Activated naive CD4-positive, alpha-beta T cell treated with anti-CD3 and anti-CD28 coated beads, Interleukin-2, amount 50 U/mL, for 16 hours (primary cell): ENCODE results near the gene MSI2.
"Not testable (repeated sequence)": the region's sequence is repeated elsewhere in the genome, so short reads cannot be mapped to it uniquely, and the experiment has no call there.

Source experiments
- DNase-seq: peaks from one replicate; pipeline ENCODE4 v3.0.0-alpha.2; 2020

The MSI2 gene

GRCh38 chr17:57294101-57294500, 37.8 kb downstream of the MSI2 start:
- DNase-seq, result no peak

GRCh38 chr17:57294629-57295501, 38.5 kb downstream of the MSI2 start:
- peak; percentile 49 for DNase-seq

- DNase-seq, result no peak
These were observed 39.3 kb downstream of the MSI2 start for GRCh38 chr17:57295526-57296023.

GRCh38 chr17:57296231-57296630, 39.9 kb downstream of the MSI2 start:
- DNase-seq, result no peak

- no peak for DNase-seq
These were observed 42.9 kb downstream of the MSI2 start for GRCh38 chr17:57299176-57299575.

GRCh38 chr17:57300592-57300991, 44.3 kb downstream of the MSI2 start:
- DNase-seq, result not testable (repeated sequence)

- DNase-seq, result no peak
These were observed 46.6 kb downstream of the MSI2 start for GRCh38 chr17:57302690-57303465.

GRCh38 chr17:57305144-57305728, 48.9 kb downstream of the MSI2 start:
- DNase-seq, result no peak

GRCh38 chr17:57305908-57306504, 49.7 kb downstream of the MSI2 start:
- DNase-seq, result no peak

- DNase-seq, result no peak
These were observed 52.3 kb downstream of the MSI2 start for GRCh38 chr17:57308543-57309186.

GRCh38 chr17:57309479-57309878, 53.2 kb downstream of the MSI2 start:
- DNase-seq, result no peak

GRCh38 chr17:57311281-57312216, 55.2 kb downstream of the MSI2 start:
- no peak for DNase-seq

- no peak for DNase-seq
These were observed 55.9 kb downstream of the MSI2 start for GRCh38 chr17:57312242-57312641.

GRCh38 chr17:57313097-57313835, 56.9 kb downstream of the MSI2 start:
- DNase-seq, result no peak

- no peak for DNase-seq
These were observed 59.0 kb downstream of the MSI2 start for GRCh38 chr17:57315061-57316015.

- DNase-seq, result no peak
These were observed 60.0 kb downstream of the MSI2 start for GRCh38 chr17:57316361-57316760.

- no peak for DNase-seq
These were observed 60.8 kb downstream of the MSI2 start for GRCh38 chr17:57317079-57317478.

- no peak for DNase-seq
These were observed 62.6 kb downstream of the MSI2 start for GRCh38 chr17:57318913-57319312.

GRCh38 chr17:57319806-57320205, 63.5 kb downstream of the MSI2 start:
- no peak for DNase-seq
